Occipital lobe (tissue), 2 donors: ENCODE data around the gene ATP7A. TPM values are rescaled to one million over a fixed set of nuclear protein-coding genes. Genes with fewer than 3 reads are reported as not detected.
A peak's percentile ranks its signal among the peaks of the same experiment; 100 is the strongest.
"Not testable (repeated sequence)": the region's sequence is repeated elsewhere in the genome, so short reads cannot be mapped to it uniquely, and the experiment has no call there.

Source experiments
- DNase-seq: peaks from one replicate; lab custom pipeline; 2025; lab: John Stamatoyannopoulos, UW
- total RNA-seq: library from RNA; depleted of rRNA; stranded (reverse); fragments of >200 nt; gene quantifications from one replicate; pipeline ENCODE4 v1.2.3, GENCODE V29; 2014

Gene ATP7A
- 15.6 TPM for total RNA-seq

DNA sequence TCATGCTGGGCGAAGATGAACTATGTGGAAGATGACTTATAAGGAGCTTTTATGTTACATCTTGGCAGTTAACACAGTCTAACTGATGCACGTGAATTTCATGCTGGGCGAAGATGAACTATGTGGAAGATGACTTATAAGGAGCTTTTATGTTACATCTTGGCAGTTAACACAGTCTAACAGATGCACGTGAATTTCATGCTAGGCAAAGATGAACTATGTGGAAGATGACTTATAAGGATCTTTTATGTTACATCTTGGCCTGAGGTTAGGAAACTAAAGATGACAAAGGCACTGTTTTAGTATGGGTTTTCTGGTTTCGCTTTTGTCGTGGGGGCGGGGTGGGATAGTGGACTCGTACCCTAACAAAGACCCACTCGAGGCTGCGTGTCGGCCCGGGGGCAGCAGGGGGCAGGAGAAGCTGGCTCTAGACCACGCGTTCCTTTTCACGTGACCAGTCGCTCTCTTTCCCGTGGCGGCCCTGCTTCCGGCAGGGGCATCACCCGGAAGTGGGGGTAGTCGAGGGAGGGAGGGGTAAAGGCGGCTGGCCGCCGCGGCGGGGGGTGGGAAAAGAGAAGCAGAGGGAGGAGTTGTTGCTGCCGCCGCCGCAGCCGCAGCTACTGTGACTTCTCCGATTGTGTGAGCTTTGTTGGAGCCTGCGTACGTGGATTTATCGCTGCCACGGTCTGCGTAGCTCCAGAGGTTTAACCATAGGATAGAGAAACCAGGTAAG lies at the start of gene ATP7A:
Gene ATP7A (plus strand): TSS at position 586 of the 733 bp plus-strand sequence. CDS start 60,949 bp downstream, outside the sequence.
- DNase-seq: peak; percentile 67

DNA sequence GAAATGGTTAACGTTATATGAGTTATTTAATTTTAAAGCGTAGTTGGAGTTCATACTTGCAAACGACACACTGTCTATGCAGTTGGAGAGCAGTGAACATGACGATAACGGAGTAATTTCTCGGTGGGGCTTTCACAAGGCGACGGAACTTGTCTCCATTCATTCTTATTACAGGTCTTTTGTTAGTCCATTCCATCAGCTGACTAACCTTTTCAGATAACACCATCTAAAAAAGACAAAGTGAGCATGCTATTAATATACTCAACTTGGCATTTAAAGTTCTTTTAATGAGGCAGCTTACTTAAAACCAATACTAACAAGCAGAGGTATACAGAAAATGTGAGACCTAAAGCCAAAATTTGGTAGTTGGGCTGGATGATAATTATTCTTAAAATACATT lies 35.1 kb upstream of the ATP7A start:
- DNase-seq: no peak

DNA sequence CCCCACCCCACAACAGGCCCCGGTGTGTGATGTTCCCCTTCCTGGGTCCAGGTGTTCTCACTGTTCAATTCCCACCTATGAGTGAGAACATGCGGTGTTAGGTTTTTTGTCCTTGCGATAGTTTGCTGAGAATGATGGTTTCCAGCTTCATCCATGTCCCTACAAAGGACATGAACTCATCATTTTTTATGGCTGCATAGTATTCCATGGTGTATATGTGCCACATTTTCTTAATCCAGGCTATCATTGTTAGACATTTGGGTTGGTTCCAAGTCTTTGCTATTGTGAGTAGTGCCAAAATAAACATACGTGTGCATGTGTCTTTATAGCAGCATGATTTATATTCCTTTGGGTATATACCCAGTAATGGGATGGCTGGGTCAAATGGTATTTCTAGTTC lies 29.1 kb upstream of the ATP7A start:
- DNase-seq: not testable (repeated sequence)

DNA sequence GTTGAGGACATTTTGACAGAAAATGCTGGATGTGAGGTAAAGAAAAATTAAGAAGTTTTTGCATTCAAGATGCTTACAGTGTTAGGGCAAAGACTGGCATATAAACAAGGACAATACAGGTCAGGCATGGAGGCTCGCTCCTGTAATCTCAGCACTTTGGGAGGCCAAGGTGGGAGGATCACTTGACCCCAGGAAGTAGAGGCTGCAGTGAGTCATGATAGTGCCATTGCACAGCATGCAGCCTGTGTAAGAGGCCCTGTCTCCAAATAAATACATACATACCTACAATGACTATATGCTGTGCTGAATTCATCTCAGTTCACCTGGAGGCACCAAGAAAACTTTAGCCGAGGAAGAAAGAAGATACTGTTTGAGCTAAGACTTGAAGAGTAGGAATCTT lies 17.6 kb upstream of the ATP7A start:
- no peak for DNase-seq

DNA sequence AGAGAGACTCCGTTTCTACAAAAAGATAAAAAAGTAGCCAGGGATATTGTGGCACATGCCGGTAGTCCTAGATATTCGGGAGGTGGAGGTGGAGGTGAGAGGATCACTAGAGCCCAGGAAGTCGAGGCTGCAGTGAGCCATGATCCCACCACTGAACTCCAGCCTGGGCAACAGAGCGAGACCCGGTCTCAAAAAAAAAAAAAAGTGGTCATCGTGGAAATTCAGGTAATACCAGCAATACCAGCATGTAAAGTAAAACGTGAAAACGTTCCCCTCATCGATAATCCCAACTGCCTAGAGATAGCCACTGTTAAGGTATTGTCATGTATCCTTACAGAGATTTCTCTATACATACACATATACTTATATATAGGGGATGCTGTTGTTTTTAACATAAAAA lies 16.8 kb upstream of the ATP7A start:
- no peak for DNase-seq

DNA sequence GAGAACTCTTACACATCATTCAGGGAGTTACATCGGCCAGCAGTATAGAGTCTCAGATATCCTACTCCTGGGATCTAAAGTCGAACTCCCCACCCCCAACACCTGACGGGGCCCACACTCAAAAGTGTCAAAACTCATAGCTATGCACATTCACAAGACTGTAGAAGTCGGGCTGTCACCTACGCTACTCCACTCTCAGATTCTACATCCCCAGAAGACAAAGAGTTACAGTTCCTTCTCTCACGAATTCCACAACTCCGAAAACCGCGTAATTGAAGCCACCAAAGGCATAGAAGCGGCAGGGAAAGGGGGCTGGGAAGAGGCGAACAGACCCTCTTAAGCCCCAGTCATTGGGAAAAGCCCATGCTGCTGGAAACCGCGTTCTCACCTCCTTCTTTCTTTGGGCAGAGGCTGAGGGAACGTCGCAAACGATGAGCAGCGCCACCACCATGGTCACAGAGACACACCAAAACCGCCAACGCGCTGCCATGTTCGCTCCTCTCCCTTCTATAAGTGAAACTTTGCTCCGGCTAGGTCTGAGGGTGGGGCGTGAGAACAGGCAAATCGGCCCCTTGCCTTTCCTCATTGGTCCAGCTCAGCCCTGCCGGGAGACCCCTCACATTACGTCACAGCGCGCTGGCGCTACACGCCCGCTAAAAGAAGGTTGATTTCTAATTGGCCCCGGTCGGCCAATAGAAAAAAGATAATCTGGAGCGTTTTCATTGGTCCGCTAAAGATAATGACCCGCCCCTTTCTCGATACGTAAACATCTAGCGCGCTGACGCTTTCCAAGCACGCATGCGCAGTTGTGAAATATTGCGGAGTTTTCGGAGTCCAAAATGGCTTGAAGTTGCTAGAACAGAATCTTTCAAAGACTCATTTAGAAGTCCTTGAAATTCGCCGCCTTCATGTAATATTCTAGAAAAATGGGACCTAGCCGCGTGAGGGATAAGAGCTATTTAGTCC lies 15.3 kb upstream of the ATP7A start, which contains the start of gene MAGT1:
Gene MAGT1 (minus strand): TSS at position 515 of the 966 bp plus-strand sequence. CDS start 25 bp downstream, at position 490.
- DNase-seq: peak; percentile 82

DNA sequence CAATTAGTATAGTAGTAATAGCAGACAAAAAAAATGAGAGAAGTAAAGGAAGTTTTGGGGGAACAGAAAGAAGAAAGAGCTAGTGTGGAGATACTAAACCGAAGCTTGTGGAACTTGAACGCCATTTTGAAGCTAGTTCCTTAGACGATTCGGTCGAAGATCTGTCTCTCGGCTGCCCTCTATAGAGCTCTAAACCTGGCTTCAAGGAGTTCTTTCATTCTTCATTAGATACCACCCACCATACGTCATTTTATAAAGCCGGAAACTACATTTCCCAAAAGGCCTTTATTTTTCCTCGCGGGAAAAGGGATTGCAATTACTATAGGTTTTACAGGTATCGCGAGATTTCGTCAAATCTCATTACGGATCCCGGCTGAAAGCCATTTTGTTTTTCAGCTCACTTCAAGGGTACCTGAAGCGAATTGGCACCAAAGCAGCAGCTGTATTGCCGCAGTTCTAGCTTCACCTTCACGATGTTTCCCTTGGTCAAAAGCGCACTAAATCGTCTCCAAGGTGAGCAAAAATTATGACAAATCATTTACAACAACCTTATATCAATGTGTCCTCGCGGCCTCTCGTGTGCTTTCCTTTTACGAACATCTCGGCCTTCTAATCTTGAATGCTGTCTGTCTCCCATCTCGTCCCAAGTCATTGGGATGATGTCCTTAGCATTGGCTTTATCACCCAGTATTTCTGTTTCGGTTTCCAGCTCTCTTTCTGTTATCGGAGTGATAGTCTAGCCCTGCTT lies 11.2 kb upstream of the ATP7A start, which contains the start of gene COX7B:
Gene COX7B (plus strand): TSS at position 388 of the 748 bp plus-strand sequence. CDS start 86 bp downstream, at position 474.
- DNase-seq: peak; percentile 35

DNA sequence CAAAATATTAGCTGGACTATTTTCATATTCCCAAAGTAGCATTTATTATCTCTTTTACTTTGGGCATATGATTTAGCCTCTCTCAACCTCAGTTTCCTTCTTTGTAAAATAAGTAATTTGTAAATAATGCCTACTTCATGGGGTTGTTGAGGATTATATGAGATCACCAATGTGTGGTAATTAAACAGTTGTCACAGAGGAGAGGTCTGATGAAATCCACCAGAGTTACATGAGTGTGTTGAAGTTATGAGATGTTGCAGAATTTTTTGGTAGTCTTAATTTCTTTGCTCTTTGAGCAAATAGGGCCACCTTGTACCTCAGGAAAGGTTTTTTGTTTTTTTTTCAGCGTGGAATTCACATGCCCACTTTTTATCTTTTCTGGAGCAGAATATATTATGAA lies 9.8 kb upstream of the ATP7A start:
- DNase-seq: no peak

DNA sequence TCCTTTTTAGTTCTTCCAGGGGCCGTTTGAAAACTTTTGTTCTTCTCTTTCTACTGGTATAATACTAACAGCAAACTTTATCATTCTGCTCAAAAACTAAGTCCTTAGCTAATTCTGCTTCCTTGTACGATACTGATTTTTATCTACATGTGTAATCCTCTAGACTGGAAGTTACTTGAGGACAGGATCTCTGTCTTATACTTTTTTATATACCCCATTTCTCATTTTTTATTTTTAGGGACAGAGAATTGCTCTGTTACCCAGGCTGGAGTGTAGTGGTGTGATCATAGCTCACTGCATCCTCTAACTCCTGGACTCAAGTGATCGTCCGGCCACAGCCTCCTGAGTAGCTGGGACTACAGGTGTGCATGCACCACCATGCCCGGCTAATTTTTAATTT lies 9.0 kb upstream of the ATP7A start:
- DNase-seq: no peak

DNA sequence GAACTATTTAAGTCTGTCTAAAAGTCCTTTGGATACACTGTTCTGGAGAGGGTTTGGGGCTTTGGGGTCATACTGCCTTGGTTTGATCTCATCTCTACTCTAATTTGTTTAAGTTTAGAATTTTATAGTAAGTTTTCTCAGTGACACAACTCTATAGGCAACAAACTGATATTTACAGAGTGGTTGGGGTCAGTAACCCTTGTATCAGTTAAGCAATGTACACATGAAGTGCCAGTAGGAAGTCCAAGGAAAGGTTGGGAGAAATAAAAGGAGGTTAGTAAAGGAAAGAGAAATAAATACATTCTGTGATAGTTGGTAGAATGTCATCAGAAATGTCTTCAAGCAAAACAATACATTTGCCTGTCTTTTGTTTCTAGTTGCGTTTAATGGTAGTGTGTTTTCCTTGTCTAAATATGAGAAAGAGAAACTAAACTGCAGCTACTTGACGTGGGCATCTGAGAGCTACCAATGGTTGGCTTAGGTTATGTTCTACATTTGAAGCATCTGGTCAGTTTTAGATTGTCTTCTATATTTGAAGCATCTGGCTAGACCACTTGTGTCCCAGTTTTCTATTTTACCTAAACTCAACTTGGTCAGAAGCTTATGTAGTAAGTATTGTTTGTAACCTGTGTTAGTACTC lies 6.9 kb downstream of the ATP7A start:
- DNase-seq: no peak

DNA sequence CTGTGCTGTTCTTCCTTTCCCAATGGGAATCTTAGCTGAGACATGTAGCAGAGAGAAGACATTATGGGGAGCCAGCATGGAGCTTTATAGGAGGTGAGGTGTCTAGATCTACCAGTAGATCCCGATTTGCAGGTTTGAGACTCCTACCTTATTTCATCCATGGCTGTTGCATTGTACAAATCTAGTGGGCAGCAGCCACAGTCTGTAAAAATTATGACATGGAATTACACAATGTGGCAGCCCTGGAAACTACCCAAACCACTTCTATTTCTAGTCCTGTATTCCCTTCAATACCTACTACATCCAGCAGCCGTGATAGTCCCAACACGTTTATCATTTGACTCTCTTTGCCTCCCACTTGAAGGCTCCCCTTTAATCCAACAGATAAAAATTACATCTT lies 8.1 kb downstream of the ATP7A start:
- DNase-seq: no peak

DNA sequence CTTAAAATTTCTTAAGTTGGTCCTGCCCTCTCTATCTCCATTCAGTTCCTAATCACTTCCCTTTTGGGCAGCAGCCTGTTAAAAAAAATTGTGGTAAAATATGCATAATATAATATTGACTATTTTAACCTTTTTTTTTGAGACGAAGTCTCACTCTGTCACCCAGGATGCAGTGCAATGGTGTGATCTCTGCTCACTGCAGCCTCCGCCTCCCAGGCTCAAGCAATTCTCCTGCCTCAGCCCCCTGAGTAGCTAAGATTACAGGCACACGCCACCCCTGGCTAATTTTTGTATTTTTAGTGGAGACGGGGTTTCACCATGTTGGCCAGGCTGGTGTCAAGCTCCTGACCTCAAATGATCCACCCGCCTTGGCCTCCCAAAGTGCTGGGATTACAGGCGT lies 8.9 kb downstream of the ATP7A start:
- DNase-seq: not testable (repeated sequence)

DNA sequence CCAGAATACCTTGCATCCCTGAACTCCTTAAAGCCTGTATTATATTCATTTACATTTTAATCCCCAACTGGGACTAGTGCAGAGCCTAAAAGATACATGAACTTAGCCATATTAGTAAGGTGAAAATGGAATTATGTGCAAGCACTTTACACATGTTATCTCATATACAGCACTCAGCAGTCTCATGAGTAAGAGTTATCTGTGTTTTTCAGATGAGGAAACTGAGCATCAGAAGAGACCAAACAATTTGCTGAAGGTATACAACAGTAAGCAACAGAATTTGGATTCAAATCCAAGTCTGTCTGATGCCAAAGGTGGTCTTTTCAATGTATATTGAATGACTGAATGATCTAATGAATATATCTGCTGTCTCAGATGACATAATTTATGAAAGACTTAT lies 12.3 kb downstream of the ATP7A start:
- DNase-seq: no peak

DNA sequence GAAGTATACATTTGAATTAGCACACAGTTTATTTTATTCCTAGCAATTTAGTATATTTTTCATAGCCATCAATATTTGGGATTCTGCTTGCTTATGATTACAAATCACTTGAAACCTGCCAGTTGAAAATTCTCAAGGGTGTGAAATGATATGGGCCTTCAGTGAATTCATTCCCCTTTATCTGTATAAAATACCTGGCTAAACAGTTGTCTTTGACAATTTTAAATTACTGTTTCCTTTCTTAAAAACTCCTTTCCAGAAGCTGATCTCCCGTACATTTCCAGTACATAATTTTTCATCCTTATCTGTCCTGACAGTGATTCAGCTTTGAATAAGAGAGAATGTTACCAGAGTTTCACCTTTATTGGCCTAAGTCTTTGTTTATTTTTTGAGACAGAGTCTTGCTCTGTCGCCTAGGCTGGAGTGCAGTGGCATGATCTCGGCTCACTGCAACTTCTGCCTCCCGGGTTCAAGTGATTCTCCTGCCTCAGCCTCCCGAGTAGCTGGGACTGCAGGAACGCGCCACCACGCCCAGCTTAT lies 13.9 kb downstream of the ATP7A start:
- no peak for DNase-seq

DNA sequence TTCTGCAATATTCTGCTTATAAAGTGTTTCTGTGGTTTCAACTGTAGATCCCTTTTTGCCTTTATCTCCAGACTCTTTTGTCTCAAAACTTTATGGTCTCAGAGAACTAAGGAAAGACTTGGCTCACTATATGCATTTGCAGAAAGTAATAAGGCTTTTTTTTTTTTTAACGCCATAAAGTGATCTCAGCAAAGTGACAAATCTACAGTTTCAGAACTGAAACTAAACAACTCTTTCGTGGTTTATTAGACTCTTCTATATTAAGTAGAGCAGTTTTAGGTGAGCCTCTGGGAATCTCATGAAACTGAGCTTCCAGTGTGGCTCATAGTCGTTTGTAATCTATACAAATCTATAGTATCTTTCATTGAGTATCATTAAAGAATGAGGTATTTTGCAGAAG lies 15.3 kb downstream of the ATP7A start:
- no peak for DNase-seq

DNA sequence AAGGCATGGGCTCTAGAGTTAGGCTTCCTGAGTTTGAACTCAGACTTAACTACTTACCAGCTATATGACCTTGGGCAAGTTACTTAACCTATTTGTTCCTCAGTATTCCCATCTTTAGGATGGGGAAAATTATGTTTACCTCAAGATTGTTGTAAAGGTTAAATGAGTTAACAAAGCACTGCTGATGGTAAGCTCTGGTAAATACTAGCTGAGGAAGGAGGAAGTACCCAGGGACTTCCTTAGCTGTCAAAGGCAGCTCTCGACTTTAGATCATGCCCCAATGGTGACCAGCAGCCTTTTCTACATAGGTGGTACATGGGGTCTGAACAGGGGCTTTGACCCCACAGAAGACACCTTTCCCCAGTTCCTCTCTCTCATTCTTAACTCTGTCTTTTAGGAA lies 20.1 kb downstream of the ATP7A start:
- DNase-seq: no peak

DNA sequence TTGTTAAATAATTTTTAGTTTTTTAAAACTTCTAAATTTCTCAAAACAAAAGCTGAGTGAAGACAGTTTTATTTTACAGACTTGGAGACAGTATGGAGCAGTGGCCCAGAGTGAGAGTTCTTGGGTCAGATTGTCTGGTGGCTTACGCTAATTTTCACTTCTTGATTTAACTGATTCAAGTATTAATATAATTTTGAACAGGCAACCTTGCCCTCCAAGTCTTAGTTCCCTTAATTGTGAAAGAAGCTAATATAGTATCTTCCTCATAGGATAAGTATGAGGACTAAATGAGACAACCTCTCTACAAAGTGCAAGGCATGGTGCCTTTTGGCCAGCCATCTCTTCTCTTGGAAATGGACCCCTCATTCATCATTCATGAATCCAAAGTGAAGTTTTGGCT lies 25.4 kb downstream of the ATP7A start:
- DNase-seq: no peak

DNA sequence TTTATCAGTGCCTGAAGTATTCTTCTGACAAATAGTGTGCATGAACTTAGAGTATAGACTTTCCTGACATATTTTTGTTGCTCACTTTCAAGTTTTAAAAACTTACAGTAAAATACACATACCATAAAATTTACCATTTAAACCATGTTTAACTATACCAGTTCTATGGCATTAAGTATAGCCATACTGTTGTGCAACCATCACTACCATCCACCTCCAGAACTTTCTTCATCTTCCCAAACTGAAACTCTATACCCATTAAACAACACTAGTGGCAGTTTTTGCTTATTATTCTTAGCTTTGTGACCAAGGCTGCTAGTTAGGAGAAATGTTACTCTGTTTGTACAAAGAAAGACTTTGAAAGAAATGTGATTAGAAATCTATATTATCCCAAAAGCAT lies 25.8 kb downstream of the ATP7A start:
- DNase-seq: no peak

DNA sequence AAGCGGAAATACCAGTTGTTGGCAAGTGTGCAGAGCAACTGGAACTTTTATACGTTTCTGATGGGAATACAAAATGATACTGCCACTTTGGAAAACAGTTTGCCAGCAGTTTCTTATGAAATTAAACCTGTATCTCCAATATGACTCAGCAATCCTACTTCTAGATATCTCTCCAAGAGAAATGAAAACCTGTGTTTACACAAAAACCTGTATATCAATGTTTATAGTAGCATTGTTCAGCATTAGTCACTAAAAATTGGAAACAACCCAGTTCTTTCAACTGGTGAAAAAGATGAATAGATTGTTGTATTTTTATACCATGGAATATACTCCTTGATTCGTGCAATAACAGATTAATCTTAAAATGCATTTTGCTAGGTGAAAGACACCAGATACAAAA lies 26.8 kb downstream of the ATP7A start:
- DNase-seq: no peak

DNA sequence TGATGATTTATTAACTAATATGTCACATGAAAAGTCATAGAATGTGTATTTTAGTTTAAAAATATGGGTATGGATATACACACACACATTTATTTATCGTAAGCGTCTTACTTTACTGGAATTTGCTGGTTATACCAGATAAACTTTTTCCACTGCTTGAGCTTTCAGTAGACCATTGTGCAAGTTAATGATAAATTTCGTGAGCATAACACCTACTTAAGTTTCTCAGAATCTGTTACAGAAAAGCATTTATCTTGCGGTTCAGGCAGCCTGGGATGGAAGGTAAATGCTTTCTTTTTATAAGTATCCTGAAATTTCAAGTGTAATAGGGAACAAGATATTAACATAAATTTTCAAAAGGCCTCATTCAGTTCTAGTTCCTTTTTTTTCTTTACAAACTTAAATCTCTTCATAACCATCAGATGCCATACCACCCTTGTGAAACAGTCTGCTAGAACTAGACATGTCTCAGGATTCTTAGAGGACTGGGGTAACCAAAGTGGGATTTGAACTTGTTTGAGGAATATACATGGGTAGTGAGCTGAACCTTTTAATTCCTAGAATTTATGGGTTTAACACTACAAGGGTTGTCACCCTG lies 27.7 kb downstream of the ATP7A start:
- DNase-seq: no peak
